Measurements from ENCODE around the gene FKBP7. TPM values are rescaled to one million over a fixed set of nuclear protein-coding genes. Genes with fewer than 3 reads are reported as not detected.
A peak's percentile ranks its signal among the peaks of the same experiment; 100 is the strongest.

Gene FKBP7
- total RNA-seq, 1 donor from 2014 or later: 47.0 TPM

- Histone ChIP-seq H2AFZ (replicated peaks) (peak overlapping the region; percentile 27), H3K4me1 (peaks cover 19% of the 10 kb centered on the region), H3K9me3 (ENCODE audit: low read depth) (no peaks in the 10 kb centered on the region), H4K20me1 (ENCODE audit: low read depth) (peaks cover 27% of the 10 kb centered on the region), H3K36me3 (peaks cover 15% of the 10 kb centered on the region), H3K27me3 (no peaks in the 10 kb centered on the region), H3F3A (ENCODE audit: low read depth) (peaks cover 32% of the 10 kb centered on the region), H3K79me2 (ENCODE audit: low read depth) (peaks cover 47% of the 10 kb centered on the region), H3K9ac (peak overlapping the region; percentile 83), H3K27ac (peak overlapping the region; percentile 99), H3K4me2 (peak overlapping the region; percentile 96), H3K4me3 (peak overlapping the region; percentile 81)
- Mint-ChIP-seq H3K27ac (no peak overlapping the region), H3K4me1 (peaks cover 27% of the 10 kb centered on the region), H3K27me3 (ENCODE audit: insufficient read depth, low read depth) (no peaks in the 10 kb centered on the region), H3K9me3 (no peaks in the 10 kb centered on the region), H3K4me3 (peak overlapping the region; percentile 89), H3K36me3 (peaks cover 14% of the 10 kb centered on the region)
- no peak for DNase-seq (ENCODE audit: low spot score)
- no peak for TF ChIP-seq EZH2phosphoT487 (IDR thresholded peaks at IDR 0.05)
- no peak for TF ChIP-seq CTCF (IDR thresholded peaks at IDR 0.05)
- TF ChIP-seq EZH2 (IDR thresholded peaks at IDR 0.05): no peak
Measured at GRCh38 chr2:178450524-178450773, 28.0 kb downstream of the FKBP7 start.

GRCh38 chr2:178449700-178450523, 28.5 kb downstream of the FKBP7 start:
- Mint-ChIP-seq H3K27ac (no peak overlapping the region), H3K36me3 (peaks cover 19% of the 10 kb centered on the region), H3K27me3 (ENCODE audit: insufficient read depth, low read depth) (no peaks in the 10 kb centered on the region), H3K9me3 (no peaks in the 10 kb centered on the region), H3K4me1 (peaks cover 27% of the 10 kb centered on the region), H3K4me3 (peak overlapping the region; percentile 89)
- H3K4me1 ChIP-seq: peaks cover 19% of the 10 kb centered on the region
- peak overlapping the region; percentile 27 for H2AFZ ChIP-seq (replicated peaks)
- no peaks in the 10 kb centered on the region for H3K9me3 ChIP-seq (ENCODE audit: low read depth)
- H3K27ac ChIP-seq: peak overlapping the region; percentile 99
- peak overlapping the region; percentile 83 for H3K9ac ChIP-seq
- peaks cover 35% of the 10 kb centered on the region for H3F3A ChIP-seq (ENCODE audit: low read depth)
- H3K4me3 ChIP-seq: peak overlapping the region; percentile 81
- no peaks in the 10 kb centered on the region for H3K27me3 ChIP-seq
- peak; percentile 21 for DNase-seq (ENCODE audit: low spot score)
- peak overlapping the region; percentile 96 for H3K4me2 ChIP-seq
- H3K79me2 ChIP-seq (ENCODE audit: low read depth): peaks cover 47% of the 10 kb centered on the region
- TF ChIP-seq EZH2 (IDR thresholded peaks at IDR 0.05) (no peak), EZH2phosphoT487 (IDR thresholded peaks at IDR 0.05) (no peak), CTCF (IDR thresholded peaks at IDR 0.05) (no peak)
- peaks cover 18% of the 10 kb centered on the region for H3K36me3 ChIP-seq
- H4K20me1 ChIP-seq (ENCODE audit: low read depth): peaks cover 30% of the 10 kb centered on the region

GRCh38 chr2:178448968-178449661, 29.3 kb downstream of the FKBP7 start:
- peaks cover 27% of the 10 kb centered on the region for H3K4me1 Mint-ChIP-seq
- no peaks in the 10 kb centered on the region for H3K27me3 Mint-ChIP-seq (ENCODE audit: insufficient read depth, low read depth)

More at GRCh38 chr2:178448968-178449661, 29.3 kb downstream of the FKBP7 start:
- Mint-ChIP-seq H3K9me3 (no peaks in the 10 kb centered on the region), H3K4me3 (peak overlapping the region; percentile 89), H3K36me3 (peaks cover 23% of the 10 kb centered on the region), H3K27ac (no peak overlapping the region)
- peaks cover 47% of the 10 kb centered on the region for H3K79me2 ChIP-seq (ENCODE audit: low read depth)
- peaks cover 35% of the 10 kb centered on the region for H4K20me1 ChIP-seq (ENCODE audit: low read depth)
- peak overlapping the region; percentile 83 for H3K9ac ChIP-seq
- H3F3A ChIP-seq (ENCODE audit: low read depth): peaks cover 42% of the 10 kb centered on the region
- H2AFZ ChIP-seq (replicated peaks): no peak overlapping the region
- H3K36me3 ChIP-seq: peaks cover 26% of the 10 kb centered on the region
- H3K9me3 ChIP-seq (ENCODE audit: low read depth): no peaks in the 10 kb centered on the region
- no peaks in the 10 kb centered on the region for H3K27me3 ChIP-seq
- peak overlapping the region; percentile 96 for H3K4me2 ChIP-seq
- no peak overlapping the region for H3K27ac ChIP-seq
- DNase-seq (ENCODE audit: low spot score): no peak
- H3K4me3 ChIP-seq: peak overlapping the region; percentile 81
- H3K4me1 ChIP-seq: peaks cover 19% of the 10 kb centered on the region
- TF ChIP-seq CTCF (IDR thresholded peaks at IDR 0.05) (no peak), EZH2phosphoT487 (IDR thresholded peaks at IDR 0.05) (no peak), EZH2 (IDR thresholded peaks at IDR 0.05) (no peak)

Measured in neural progenitor cell (in vitro differentiated cells).